HepG2 (cell line): Measurements from ENCODE around the gene CAV3. TPM values are rescaled to one million over a fixed set of nuclear protein-coding genes. Genes with fewer than 3 reads are reported as not detected.

Source experiments
- BORCS8-MEF2B ChIP-seq: sonication (generic); formaldehyde crosslinking; IDR thresholded peaks from 2 replicates; pipeline ENCODE4 v1.8.0; 2022; ENCODE audit warnings: mild to moderate bottlenecking, missing genetic modification reagents
- CAMTA2 ChIP-seq: sonication (generic); formaldehyde crosslinking; IDR thresholded peaks from 2 replicates; pipeline ENCODE4 v1.4.0; 2020; ENCODE audit warnings: mild to moderate bottlenecking, missing genetic modification reagents, borderline replicate concordance
- DNMT3B ChIP-seq: conservative IDR thresholded peaks from 2 replicates; pipeline ENCODE4 v1.6.1; 2016; ENCODE audit warnings: missing biosample characterization, control low read depth
- ESRRA ChIP-seq: sonication (generic); formaldehyde crosslinking; IDR thresholded peaks from 2 replicates; pipeline ENCODE4 v1.5.1; 2020; ENCODE audit warnings: mild to moderate bottlenecking, low read depth, missing genetic modification reagents
- FOSL1 ChIP-seq: sonication (generic); formaldehyde crosslinking; IDR thresholded peaks from 2 replicates; pipeline ENCODE4 v1.9.0; 2021; ENCODE audit warnings: missing genetic modification reagents, borderline replicate concordance
- KAT7 ChIP-seq: IDR thresholded peaks from 2 replicates; pipeline ENCODE4 v1.6.1; 2018; ENCODE audit warnings: borderline replicate concordance, missing compliant biosample characterization
- KAT8 ChIP-seq: IDR thresholded peaks from 2 replicates; pipeline ENCODE4 v1.6.1; 2016; ENCODE audit warnings: missing genetic modification reagents, missing compliant biosample characterization
- KDM2A ChIP-seq: sonication (generic); formaldehyde crosslinking; IDR thresholded peaks from 2 replicates; pipeline ENCODE4 v1.4.0; 2020; ENCODE audit warnings: low read depth, missing genetic modification reagents, borderline replicate concordance
- KDM3A ChIP-seq: IDR thresholded peaks from 2 replicates; pipeline ENCODE4 v1.6.1; 2018; ENCODE audit warnings: low read depth, missing compliant biosample characterization
- MED8 ChIP-seq: sonication (generic); formaldehyde crosslinking; IDR thresholded peaks from 2 replicates; pipeline ENCODE4 v1.8.1; 2023; ENCODE audit warnings: mild to moderate bottlenecking, missing genetic modification reagents; ENCODE audit not compliant: insufficient replicate concordance
- MEIS1 ChIP-seq: sonication (generic); formaldehyde crosslinking; IDR thresholded peaks from 2 replicates; pipeline ENCODE4 v1.9.0; 2021; ENCODE audit warnings: mild to moderate bottlenecking, missing genetic modification reagents, moderate library complexity, borderline replicate concordance
- RFXANK ChIP-seq: IDR thresholded peaks from 2 replicates; pipeline ENCODE4 v1.6.1; 2016
- SALL2 ChIP-seq: sonication (generic); formaldehyde crosslinking; IDR thresholded peaks from 2 replicates; pipeline ENCODE4 v1.8.1; 2023; ENCODE audit warnings: mild to moderate bottlenecking, missing genetic modification reagents, inconsistent platforms
- SOX13 ChIP-seq, 3 experiments: fragments of 450-650 bp in 1 of 3; sonication (generic) in 1 of 3; formaldehyde crosslinking in 1 of 3; IDR thresholded peaks in 2 of 3; conservative IDR thresholded peaks in 1 of 3; 2 replicates each; pipeline versions ENCODE4 v1.5.0 to v1.6.1; 2016 to 2020; ENCODE audit warnings: antibody characterized with exemption in 1 of 3, mild to moderate bottlenecking in 1 of 3, missing compliant biosample characterization in 1 of 3, missing genetic modification reagents in 1 of 3, moderate library complexity in 1 of 3
- TARDBP ChIP-seq: sonication (generic); formaldehyde crosslinking; IDR thresholded peaks from 2 replicates; pipeline ENCODE4 v1.8.0; 2022; ENCODE audit warnings: mild to moderate bottlenecking, missing genetic modification reagents
- TBP ChIP-seq: sonication (generic); formaldehyde crosslinking; IDR thresholded peaks from 2 replicates; pipeline ENCODE4 v1.5.0; 2020; ENCODE audit warnings: missing genetic modification reagents
- ZBTB38 ChIP-seq: sonication (generic); formaldehyde crosslinking; IDR thresholded peaks from 2 replicates; pipeline ENCODE4 v1.5.1; 2020; ENCODE audit warnings: mild to moderate bottlenecking, missing genetic modification reagents
- ZNF670 ChIP-seq: sonication (generic); formaldehyde crosslinking; IDR thresholded peaks from 2 replicates; pipeline ENCODE4 v1.8.0; 2022; ENCODE audit warnings: mild to moderate bottlenecking, missing genetic modification reagents, borderline replicate concordance
- polyA plus RNA-seq, 8 experiments: library from polyadenylated mRNA; depleted of rRNA in 3 of 8; stranded (reverse) in 7 of 8; unstranded in 1 of 8; fragments of >200 nt; fragmentation: Illumina TruSeq in 4 of 8; extraction: Trizol in 4 of 8; gene quantifications; 2 replicates each; pipeline versions ENCODE4 v1.2.1 to v1.2.3, GENCODE V29; 2011 to 2016; ENCODE audit warnings: low read depth in 4 of 8, missing spikeins in 1 of 8, mixed read lengths in 1 of 8; ENCODE audit not compliant: insufficient read depth in 1 of 8
- total RNA-seq, 5 experiments: library from RNA; depleted of rRNA; stranded (reverse); fragments of >200 nt; fragmentation: Illumina TruSeq; extraction: Trizol; gene quantifications; 2 replicates each; pipeline ENCODE4 v1.2.3, GENCODE V29; 2016; ENCODE audit warnings: low read depth in 1 of 5
- TF ChIP-seq, protein P1 (sequence below): sonication (generic); formaldehyde crosslinking; IDR thresholded peaks from 2 replicates; pipeline ENCODE4 v1.8.0; 2022; ENCODE audit warnings: mild to moderate bottlenecking, missing genetic modification reagents, borderline replicate concordance
- TF ChIP-seq, protein P2 (sequence below): sonication (generic); formaldehyde crosslinking; IDR thresholded peaks from 2 replicates; pipeline ENCODE4 v1.5.0; 2020; ENCODE audit warnings: mild to moderate bottlenecking, low read depth, missing genetic modification reagents, borderline replicate concordance
- TF ChIP-seq, protein P3 (sequence below): sonication (generic); formaldehyde crosslinking; IDR thresholded peaks from 2 replicates; pipeline ENCODE4 v1.8.0; 2022; ENCODE audit warnings: mild to moderate bottlenecking, missing genetic modification reagents; ENCODE audit not compliant: insufficient replicate concordance
- TF ChIP-seq, protein P4 (sequence below): IDR thresholded peaks from 2 replicates; pipeline ENCODE4 v1.6.1; 2016; ENCODE audit warnings: control low read depth
- TF ChIP-seq, protein P5 (sequence below): IDR thresholded peaks from 2 replicates; pipeline ENCODE4 v1.6.1; 2016

The CAV3 gene
- total and polyA plus RNA-seq, 2 of the 13 experiments (the other 11 are each of a cell fraction or from before 2014, with no cell fraction given): not detected

DNA sequence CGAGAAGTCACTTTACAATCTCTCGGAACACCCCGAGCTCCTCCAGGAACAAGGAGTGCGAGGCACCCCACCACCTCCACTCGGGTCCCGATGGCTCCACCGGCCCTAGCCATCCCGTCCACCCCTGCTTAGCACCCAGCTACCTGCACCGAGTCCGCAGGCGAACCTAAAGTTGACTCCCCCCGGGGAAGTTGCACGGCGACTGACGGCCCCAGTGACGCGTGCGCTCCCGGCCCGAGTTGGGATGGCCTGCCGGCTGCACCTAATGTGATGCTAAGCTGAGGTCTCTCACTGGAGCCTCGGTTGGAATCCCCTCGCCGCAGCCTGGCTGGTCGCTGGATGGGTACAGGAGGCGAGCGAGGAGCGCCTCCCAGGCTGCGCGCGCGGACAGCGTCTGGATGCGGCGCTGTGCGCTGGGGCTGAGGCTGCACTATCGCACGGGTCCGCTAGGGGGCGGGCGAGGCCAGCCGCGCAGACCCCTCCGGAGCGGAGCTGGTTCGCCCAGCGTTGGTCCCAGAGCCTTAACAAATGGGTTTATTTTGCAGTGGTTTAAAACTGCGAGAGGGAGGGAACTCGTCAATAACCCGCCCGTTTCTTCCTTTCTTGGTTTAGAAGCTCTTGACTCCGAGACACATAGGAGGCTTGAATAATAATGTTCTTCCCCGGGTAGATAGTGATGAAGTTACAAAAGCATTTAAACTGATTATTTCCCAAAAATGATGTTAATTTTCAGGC is 35.7 kb downstream of the CAV3 start, which contains the start of gene OXTR (continued):
- TF ChIP-seq, protein P1, sequence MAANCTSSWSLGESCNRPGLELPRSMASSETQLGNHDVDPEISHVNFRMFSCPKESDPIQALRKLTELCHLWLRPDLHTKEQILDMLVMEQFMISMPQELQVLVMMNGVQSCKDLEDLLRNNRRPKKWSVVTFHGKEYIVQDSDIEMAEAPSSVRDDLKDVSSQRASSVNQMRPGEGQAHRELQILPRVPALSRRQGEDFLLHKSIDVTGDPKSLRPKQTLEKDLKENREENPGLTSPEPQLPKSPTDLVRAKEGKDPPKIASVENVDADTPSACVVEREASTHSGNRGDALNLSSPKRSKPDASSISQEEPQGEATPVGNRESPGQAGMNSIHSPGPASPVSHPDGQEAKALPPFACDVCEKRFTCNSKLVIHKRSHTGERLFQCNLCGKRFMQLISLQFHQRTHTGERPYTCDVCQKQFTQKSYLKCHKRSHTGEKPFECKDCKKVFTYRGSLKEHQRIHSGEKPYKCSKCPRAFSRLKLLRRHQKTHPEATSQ (CRISPR knock-in tag): no peak
- TF ChIP-seq TBP (CRISPR knock-in tag): no peak
- 0 out of 2 replicates have a peak, but pooled peaks have one; percentile 34 for TF ChIP-seq ESRRA (CRISPR knock-in tag)
- no peak for TF ChIP-seq ZNF670 (CRISPR knock-in tag)
- TF ChIP-seq KDM3A (CRISPR knock-in tag): no peak
- peak; percentile 51; the same call in 1 of the 2 replicates for TF ChIP-seq SALL2
- no peak for TF ChIP-seq SOX13 (IDR thresholded peaks at IDR 0.05)
- peak in 1 of 2 experiments; percentile 15; a peak in 1 of 4 replicates for TF ChIP-seq SOX13 (CRISPR knock-in tag; conservative IDR thresholded peaks at IDR 0.05 in 1 of 2, IDR thresholded peaks at IDR 0.05 in 1 of 2)
- no peak for TF ChIP-seq CAMTA2 (CRISPR knock-in tag)
- TF ChIP-seq KAT8 (CRISPR knock-in tag): 0 out of 2 replicates have a peak, but pooled peaks have one; percentile 36
- TF ChIP-seq, protein P2, sequence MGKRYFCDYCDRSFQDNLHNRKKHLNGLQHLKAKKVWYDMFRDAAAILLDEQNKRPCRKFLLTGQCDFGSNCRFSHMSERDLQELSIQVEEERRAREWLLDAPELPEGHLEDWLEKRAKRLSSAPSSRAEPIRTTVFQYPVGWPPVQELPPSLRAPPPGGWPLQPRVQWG (CRISPR knock-in tag): no peak
- no peak for TF ChIP-seq BORCS8-MEF2B
- TF ChIP-seq MEIS1 (CRISPR knock-in tag): no peak; the same call in 1 of the 2 replicates
- 0 out of 2 replicates have a peak, but pooled peaks have one; percentile 12 for TF ChIP-seq TARDBP
- no peak for TF ChIP-seq DNMT3B (CRISPR knock-in tag)
- TF ChIP-seq, protein P3, sequence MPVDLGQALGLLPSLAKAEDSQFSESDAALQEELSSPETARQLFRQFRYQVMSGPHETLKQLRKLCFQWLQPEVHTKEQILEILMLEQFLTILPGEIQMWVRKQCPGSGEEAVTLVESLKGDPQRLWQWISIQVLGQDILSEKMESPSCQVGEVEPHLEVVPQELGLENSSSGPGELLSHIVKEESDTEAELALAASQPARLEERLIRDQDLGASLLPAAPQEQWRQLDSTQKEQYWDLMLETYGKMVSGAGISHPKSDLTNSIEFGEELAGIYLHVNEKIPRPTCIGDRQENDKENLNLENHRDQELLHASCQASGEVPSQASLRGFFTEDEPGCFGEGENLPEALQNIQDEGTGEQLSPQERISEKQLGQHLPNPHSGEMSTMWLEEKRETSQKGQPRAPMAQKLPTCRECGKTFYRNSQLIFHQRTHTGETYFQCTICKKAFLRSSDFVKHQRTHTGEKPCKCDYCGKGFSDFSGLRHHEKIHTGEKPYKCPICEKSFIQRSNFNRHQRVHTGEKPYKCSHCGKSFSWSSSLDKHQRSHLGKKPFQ (CRISPR knock-in tag): peak; percentile 39
- TF ChIP-seq RFXANK (CRISPR knock-in tag): no peak
- no peak for TF ChIP-seq MED8 (CRISPR knock-in tag)
- no peak for TF ChIP-seq ZBTB38
- no peak for TF ChIP-seq KAT7
- peak; percentile 78; the same call in 1 of the 2 replicates for TF ChIP-seq KDM2A
- no peak for TF ChIP-seq FOSL1 (CRISPR knock-in tag)
- TF ChIP-seq, protein P4, sequence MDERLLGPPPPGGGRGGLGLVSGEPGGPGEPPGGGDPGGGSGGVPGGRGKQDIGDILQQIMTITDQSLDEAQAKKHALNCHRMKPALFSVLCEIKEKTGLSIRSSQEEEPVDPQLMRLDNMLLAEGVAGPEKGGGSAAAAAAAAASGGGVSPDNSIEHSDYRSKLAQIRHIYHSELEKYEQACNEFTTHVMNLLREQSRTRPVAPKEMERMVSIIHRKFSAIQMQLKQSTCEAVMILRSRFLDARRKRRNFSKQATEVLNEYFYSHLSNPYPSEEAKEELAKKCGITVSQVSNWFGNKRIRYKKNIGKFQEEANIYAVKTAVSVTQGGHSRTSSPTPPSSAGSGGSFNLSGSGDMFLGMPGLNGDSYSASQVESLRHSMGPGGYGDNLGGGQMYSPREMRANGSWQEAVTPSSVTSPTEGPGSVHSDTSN (CRISPR knock-in tag): no peak
- TF ChIP-seq, protein P5, sequence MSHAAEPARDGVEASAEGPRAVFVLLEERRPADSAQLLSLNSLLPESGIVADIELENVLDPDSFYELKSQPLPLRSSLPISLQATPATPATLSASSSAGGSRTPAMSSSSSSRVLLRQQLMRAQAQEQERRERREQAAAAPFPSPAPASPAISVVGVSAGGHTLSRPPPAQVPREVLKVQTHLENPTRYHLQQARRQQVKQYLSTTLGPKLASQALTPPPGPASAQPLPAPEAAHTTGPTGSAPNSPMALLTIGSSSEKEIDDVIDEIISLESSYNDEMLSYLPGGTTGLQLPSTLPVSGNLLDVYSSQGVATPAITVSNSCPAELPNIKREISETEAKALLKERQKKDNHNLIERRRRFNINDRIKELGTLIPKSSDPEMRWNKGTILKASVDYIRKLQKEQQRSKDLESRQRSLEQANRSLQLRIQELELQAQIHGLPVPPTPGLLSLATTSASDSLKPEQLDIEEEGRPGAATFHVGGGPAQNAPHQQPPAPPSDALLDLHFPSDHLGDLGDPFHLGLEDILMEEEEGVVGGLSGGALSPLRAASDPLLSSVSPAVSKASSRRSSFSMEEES (CRISPR knock-in tag): no peak
